H1 (cell line): Measurements from ENCODE around the gene DUSP10. TPM values are rescaled to one million over a fixed set of nuclear protein-coding genes. Genes with fewer than 3 reads are reported as not detected.

Source experiments
- CTCF ChIA-PET: fragments of 300-600 bp; sonication (Branson Sonifier 250); formaldehyde crosslinking; loops from one replicate; lab custom pipeline; 2021; ENCODE audit not compliant: partially characterized antibody; lab: Charles Lee
- POLR2A ChIA-PET: fragments of 300-600 bp; sonication (Branson Sonifier 250); formaldehyde crosslinking; loops from one replicate; lab custom pipeline; 2021; ENCODE audit warnings: inconsistent platforms; ENCODE audit not compliant: partially characterized antibody; lab: Charles Lee
- DNase-seq, 2 experiments: peaks; one replicate each; pipeline versions ENCODE4 v3.0.0 to v3.0.0-alpha.2; 2010 to 2022; ENCODE audit warnings: low spot score in 2 of 2, low read depth in 1 of 2, mixed read lengths in 1 of 2
- FAIRE-seq: peaks from 2 replicates; lab custom pipeline; 2011; peaks lifted over from hg19 to GRCh38; lab: Jason Lieb, UNC
- H2AFZ ChIP-seq: 2 replicates; pipeline ENCODE4 v1.8.1; 2012; ENCODE audit warnings: low read length, inconsistent platforms
- H2AK5ac ChIP-seq: 2 replicates; pipeline ENCODE4 v1.6.1; 2013; ENCODE audit warnings: low read depth, low read length
- H2BK120ac ChIP-seq: replicated peaks from 2 replicates; pipeline ENCODE3; 2013; ENCODE audit warnings: low read depth, low read length, inconsistent platforms
- H2BK12ac ChIP-seq: 2 replicates; pipeline ENCODE4 v1.6.1; 2013; ENCODE audit warnings: low read depth, low read length
- H2BK15ac ChIP-seq: 2 replicates; pipeline ENCODE4 v1.6.1; 2013; ENCODE audit warnings: low read length
- H2BK20ac ChIP-seq: 2 replicates; pipeline ENCODE4 v1.6.1; 2013; ENCODE audit warnings: low read length
- H2BK5ac ChIP-seq: 2 replicates; pipeline ENCODE4 v1.6.1; 2013; ENCODE audit warnings: low read depth, low read length
- H3K14ac ChIP-seq: 2 replicates; pipeline ENCODE4 v1.6.1; 2013; ENCODE audit warnings: inconsistent platforms; ENCODE audit not compliant: insufficient read length
- H3K18ac ChIP-seq: 2 replicates; pipeline ENCODE4 v1.6.1; 2013; ENCODE audit warnings: low read length; ENCODE audit errors: extremely low read depth
- H3K23ac ChIP-seq: 2 replicates; pipeline ENCODE4 v1.6.1; 2013; ENCODE audit warnings: inconsistent platforms; ENCODE audit not compliant: insufficient read length
- H3K23me2 ChIP-seq: 2 replicates; pipeline ENCODE4 v1.6.1; 2013; ENCODE audit warnings: low read depth, low read length
- H3K27ac ChIP-seq: 2 replicates; pipeline ENCODE4 v1.6.1; 2011; ENCODE audit warnings: low read depth, low read length, inconsistent platforms
- H3K27me3 ChIP-seq, 4 experiments: replicated peaks in 1 of 4; 1 replicate in 1 of 4; 2 replicates in 3 of 4; pipeline versions ENCODE4 v1.6.1 to v1.8.1; 2011 to 2013; ENCODE audit warnings: low read length in 3 of 4, mild to moderate bottlenecking in 3 of 4, inconsistent platforms in 2 of 4, mixed read lengths in 2 of 4, moderate library complexity in 1 of 4; ENCODE audit not compliant: control insufficient read depth in 3 of 4, insufficient read depth in 3 of 4; ENCODE audit errors: extremely low read depth in 1 of 4
- H3K36me3 ChIP-seq, 4 experiments: 2 replicates each; pipeline versions ENCODE4 v1.6.1 to v1.8.1; 2011 to 2013; ENCODE audit warnings: mild to moderate bottlenecking in 4 of 4, low read length in 3 of 4, moderate library complexity in 2 of 4, control low read depth in 1 of 4, inconsistent platforms in 1 of 4; ENCODE audit not compliant: insufficient read depth in 4 of 4, control insufficient read depth in 2 of 4
- H3K4ac ChIP-seq: replicated peaks from 2 replicates; pipeline ENCODE3; 2013; ENCODE audit warnings: low read length, low read depth, mixed read lengths, inconsistent platforms; ENCODE audit not compliant: insufficient read length
- H3K4me1 ChIP-seq, 4 experiments: replicated peaks in 1 of 4; 1 replicate in 1 of 4; 2 replicates in 3 of 4; pipeline versions ENCODE4 v1.6.1 to v1.8.1; 2011 to 2013; ENCODE audit warnings: low read length in 3 of 4, inconsistent platforms in 2 of 4, mixed read lengths in 1 of 4; ENCODE audit not compliant: insufficient read depth in 4 of 4, control insufficient read depth in 3 of 4
- H3K4me2 ChIP-seq, 2 experiments: 2 replicates each; pipeline versions ENCODE4 v1.6.1 to v1.8.1; 2011 to 2013; ENCODE audit warnings: low read depth in 2 of 2, low read length in 2 of 2, control low read depth in 1 of 2, inconsistent platforms in 1 of 2, mild to moderate bottlenecking in 1 of 2; ENCODE audit not compliant: insufficient read depth in 1 of 2
- H3K4me3 ChIP-seq, 4 experiments: fragments of 200-600, 300-600 bp in 1 of 4; sonication (generic), shearing (Covaris generic), sonication (Bioruptor Twin) in 1 of 4; 2 replicates each; pipeline versions ENCODE4 v1.5.1 to v1.8.1; 2011 to 2016; ENCODE audit warnings: low read length in 4 of 4, low read depth in 3 of 4, control low read depth in 2 of 4, inconsistent platforms in 2 of 4, mild to moderate bottlenecking in 2 of 4, mixed read lengths in 1 of 4, moderate library complexity in 1 of 4; ENCODE audit not compliant: insufficient read depth in 2 of 4; ENCODE audit errors: extremely low read depth in 1 of 4
- H3K56ac ChIP-seq: replicated peaks from 2 replicates; pipeline ENCODE3; 2013; ENCODE audit warnings: low read depth, mild to moderate bottlenecking, mixed read lengths, low read length, inconsistent platforms; ENCODE audit not compliant: insufficient read length
- H3K79me1 ChIP-seq: 2 replicates; pipeline ENCODE4 v1.6.1; 2013; ENCODE audit warnings: low read depth, low read length, control low read depth
- H3K79me2 ChIP-seq, 2 experiments: 2 replicates each; pipeline versions ENCODE4 v1.6.1 to v1.8.1; 2012 to 2013; ENCODE audit warnings: low read length in 2 of 2, mild to moderate bottlenecking in 2 of 2, inconsistent platforms in 1 of 2; ENCODE audit not compliant: insufficient read depth in 2 of 2, control insufficient read depth in 1 of 2
- H3K9ac ChIP-seq, 4 experiments: replicated peaks in 1 of 4; 1 replicate in 1 of 4; 2 replicates in 3 of 4; pipeline versions ENCODE4 v1.6.1 to v1.8.1; 2011 to 2013; ENCODE audit warnings: low read depth in 3 of 4, low read length in 3 of 4, control low read depth in 2 of 4, mild to moderate bottlenecking in 2 of 4, moderate library complexity in 2 of 4, inconsistent platforms in 1 of 4; ENCODE audit errors: extremely low read depth in 1 of 4
- H3K9me3 ChIP-seq, 2 experiments: 2 replicates each; pipeline versions ENCODE4 v1.6.1 to v1.8.1; 2012 to 2013; ENCODE audit warnings: mild to moderate bottlenecking in 2 of 2, moderate library complexity in 2 of 2, control low read depth in 1 of 2, inconsistent platforms in 1 of 2, low read depth in 1 of 2, low read length in 1 of 2, mixed read lengths in 1 of 2; ENCODE audit not compliant: insufficient read depth in 2 of 2
- H4K20me1 ChIP-seq, 2 experiments: replicated peaks in 1 of 2; 2 replicates each; pipeline versions ENCODE3 to v1.8.1; 2011 to 2013; ENCODE audit warnings: inconsistent platforms in 2 of 2, low read length in 2 of 2, mild to moderate bottlenecking in 1 of 2; ENCODE audit not compliant: insufficient read depth in 2 of 2, control insufficient read depth in 1 of 2
- H4K5ac ChIP-seq: 2 replicates; pipeline ENCODE4 v1.6.1; 2013; ENCODE audit warnings: low read length, low read depth, mixed read lengths, inconsistent platforms; ENCODE audit not compliant: insufficient read length
- H4K8ac ChIP-seq: 2 replicates; pipeline ENCODE4 v1.8.0; 2013; ENCODE audit warnings: mild to moderate bottlenecking, moderate library complexity, low read length, inconsistent platforms; ENCODE audit not compliant: insufficient read depth; ENCODE audit errors: extremely low read depth
- H4K91ac ChIP-seq: replicated peaks from 2 replicates; pipeline ENCODE3; 2013; ENCODE audit warnings: low read length, mixed read lengths, inconsistent platforms; ENCODE audit not compliant: insufficient read length
- BRCA1 ChIP-seq: IDR thresholded peaks from 2 replicates; pipeline ENCODE4 v1.6.1; 2012; ENCODE audit warnings: low read depth, low read length, improper control_type of control experiment
- CEBPB ChIP-seq: IDR thresholded peaks from 2 replicates; pipeline ENCODE4 v1.6.1; 2012; ENCODE audit warnings: low read depth, low read length
- CHD2 ChIP-seq: IDR thresholded peaks from 2 replicates; pipeline ENCODE4 v1.6.1; 2012; ENCODE audit warnings: low read length, improper control_type of control experiment
- FOSL1 ChIP-seq: IDR thresholded peaks from 2 replicates; pipeline ENCODE4 v1.6.1; 2011; ENCODE audit warnings: mild to moderate bottlenecking, low read depth, low read length, moderate library complexity; ENCODE audit not compliant: insufficient read depth
- HDAC2 ChIP-seq, 2 experiments: fragments of 300-600 bp in 1 of 2; sonication (generic) in 1 of 2; IDR thresholded peaks; 2 replicates each; pipeline ENCODE4 v1.6.1; 2011 to 2012; ENCODE audit warnings: low read depth in 2 of 2, low read length in 2 of 2, mild to moderate bottlenecking in 2 of 2, moderate library complexity in 2 of 2, borderline replicate concordance in 1 of 2, inconsistent platforms in 1 of 2
- KDM1A ChIP-seq: fragments of 200-600, 300-600 bp; sonication (generic); IDR thresholded peaks from 2 replicates; pipeline ENCODE4 v1.7.1; 2016; ENCODE audit warnings: mild to moderate bottlenecking, low read length, borderline replicate concordance
- KDM4A ChIP-seq: IDR thresholded peaks from one replicate; pipeline ENCODE4 v1.7.1; 2012; ENCODE audit warnings: low read depth, mild to moderate bottlenecking, moderate library complexity, low read length, inconsistent platforms; ENCODE audit not compliant: severe bottlenecking
- SAP30 ChIP-seq: fragments of 300-600 bp; sonication (generic); IDR thresholded peaks from 2 replicates; pipeline ENCODE4 v1.7.1; 2012; ENCODE audit warnings: low read length, moderate library complexity, mild to moderate bottlenecking, inconsistent platforms; ENCODE audit not compliant: insufficient read depth, insufficient replicate concordance
- SP4 ChIP-seq: IDR thresholded peaks from 2 replicates; pipeline ENCODE4 v1.6.1; 2012; ENCODE audit warnings: low read length, inconsistent platforms
- TAF1 ChIP-seq: IDR thresholded peaks from 2 replicates; pipeline ENCODE4 v1.6.1; 2011; ENCODE audit warnings: mild to moderate bottlenecking, low read depth, low read length
- TBP ChIP-seq: IDR thresholded peaks from 2 replicates; pipeline ENCODE4 v1.6.1; 2011; ENCODE audit warnings: low read depth, low read length, improper control_type of control experiment
- WGBS, 2 experiments: shearing (Covaris generic) in 1 of 2; methylation state at CpG; one replicate each; pipeline versions ENCODE4 v1.1.6 to v1.1.7; 2013 to 2015; ENCODE audit warnings: low lambda C conversion rate in 2 of 2, mixed read lengths in 2 of 2, inconsistent platforms in 1 of 2, low coverage in 1 of 2, missing lambda C conversion rate in 1 of 2; ENCODE audit not compliant: insufficient replicate concordance in 2 of 2, insufficient coverage in 1 of 2, insufficient read length in 1 of 2; ENCODE audit errors: extremely low coverage in 1 of 2, missing lambda C conversion rate in 1 of 2; 5-methylcytosine and 5-hydroxymethylcytosine counted together
- polyA plus RNA-seq, 7 experiments: library from polyadenylated mRNA; depleted of rRNA in 3 of 7; stranded (reverse) in 5 of 7; unstranded in 2 of 7; fragments of >200 nt in 5 of 7; fragments of 200-250 nt in 2 of 7; gene quantifications; 1 replicate in 5 of 7; 2 replicates in 1 of 7; 4 replicates in 1 of 7; pipeline versions ENCODE4 v1.2.1 to v1.2.3, GENCODE V29; 2011 to 2013; ENCODE audit warnings: missing spikeins in 2 of 7, mixed read lengths in 2 of 7
- total RNA-seq: library from RNA; stranded (reverse); fragmentation: NEBNext Ultra II Directional; extraction: Animal tissue kit (Norgen Biotek cat#: 25700); gene quantifications from 2 replicates; pipeline ENCODE4 v1.2.1, GENCODE V29; 2021

The DUSP10 gene
- total and polyA plus RNA-seq, 2 of the 8 experiments (the other 6 are each of a cell fraction or from before 2014, with no cell fraction given), result 1.2 TPM

- H3K18ac ChIP-seq, result no peak overlapping the region
- no peaks in the 10 kb centered on the region for H3K9me3 ChIP-seq
- H3K56ac ChIP-seq, result no peak overlapping the region
- H3K23ac ChIP-seq, result no peak overlapping the region
- no peak overlapping the region for H2AFZ ChIP-seq
- H4K91ac ChIP-seq, result no peak overlapping the region
- H2BK12ac ChIP-seq, result no peak overlapping the region
- H2BK15ac ChIP-seq, result no peak overlapping the region
- H3K79me1 ChIP-seq, result no peaks in the 10 kb centered on the region
- peaks cover under 1 to 9% (median 6%) of the 10 kb centered on the region in 4 experiments; a peak in 4 of 7 replicates for H3K4me1 ChIP-seq
- no peak for FAIRE-seq
- no peak overlapping the region for H3K4me2 ChIP-seq
- no peak overlapping the region for H3K27ac ChIP-seq
- no peak overlapping the region for H2BK120ac ChIP-seq
- DNase-seq, result no peak
- no peaks in the 10 kb centered on the region for H3K36me3 ChIP-seq
- no peaks in the 10 kb centered on the region for H3K79me2 ChIP-seq
- CTCF ChIA-PET, result interaction anchor here (0.7 kb wide), 1 partner anchor 22 kb away, joined by 4 read pairs; no protein-coding TSS in a partner anchor
- H3K14ac ChIP-seq, result no peak overlapping the region
- H3K27me3 ChIP-seq, result peaks cover 1 to 5% (median 3%) of the 10 kb centered on the region in 4 experiments; a peak in 5 of 7 replicates
- H3K4ac ChIP-seq, result no peak overlapping the region
- no peak overlapping the region for H4K8ac ChIP-seq
- H3K9ac ChIP-seq, result no peak overlapping the region
- TF ChIP-seq SP4 (no peak), SAP30 (no peak), CEBPB (no peak), KDM4A (no peak), TAF1 (no peak), FOSL1 (no peak), CHD2 (no peak), KDM1A (no peak), TBP (no peak), HDAC2 (IDR thresholded peaks at IDR 0.05; ENCODE audit: borderline replicate concordance in 1 of 2, low read depth in 2 of 2, low read length in 2 of 2) (no peak), BRCA1 (no peak)
- TF ChIP-seq, all 59 proteins: peak for 0
- H2BK20ac ChIP-seq, result no peak overlapping the region
- POLR2A ChIA-PET, result no interaction called here
- 83% methylated on average over 3 of the region's 3 CpGs; no CpG with 5 or more reads in 1 of the 2 experiments for WGBS, 2 experiments
- H3K23me2 ChIP-seq, result no peaks in the 10 kb centered on the region
- H4K20me1 ChIP-seq, result peaks cover 0 to 3% of the 10 kb centered on the region in 2 experiments
- no peak overlapping the region for H2BK5ac ChIP-seq
- H3K4me3 ChIP-seq, result no peak overlapping the region
- H2AK5ac ChIP-seq, result no peak overlapping the region
- H4K5ac ChIP-seq, result no peak overlapping the region
These were observed 30.8 kb downstream of the DUSP10 start for GRCh38 chr1:221711063-221711577.
